ENCODE data around the gene ZNF335.
"Not testable (repeated sequence)": the region's sequence is repeated elsewhere in the genome, so short reads cannot be mapped to it uniquely, and the experiment has no call there.

ZNF335 gene

GRCh38 chr20:45994761-45995493, 22.9 kb upstream of the ZNF335 start:
- TF ChIP-seq CTCF (IDR thresholded peaks at IDR 0.05; ENCODE audit: low read depth, low read length, missing control alignments), result no peak
- DNase-seq (ENCODE audit: low read depth), result no peak
- no peak overlapping the region for H3K4me3 ChIP-seq (ENCODE audit: low read depth, low read length)

- H3K4me3 ChIP-seq (ENCODE audit: low read depth, low read length), result no peak overlapping the region
- no peak for DNase-seq (ENCODE audit: low read depth)
- no peak for TF ChIP-seq CTCF (IDR thresholded peaks at IDR 0.05; ENCODE audit: low read depth, low read length, missing control alignments)
Observed at GRCh38 chr20:45993197-45993951, 21.4 kb upstream of the ZNF335 start.

GRCh38 chr20:45991616-45992015, 19.6 kb upstream of the ZNF335 start:
- no peak for TF ChIP-seq CTCF (IDR thresholded peaks at IDR 0.05; ENCODE audit: low read depth, low read length, missing control alignments)
- no peak for DNase-seq (ENCODE audit: low read depth)
- no peak overlapping the region for H3K4me3 ChIP-seq (ENCODE audit: low read depth, low read length)

- not testable (repeated sequence) for DNase-seq (ENCODE audit: low read depth); H3K4me3 ChIP-seq (ENCODE audit: low read depth, low read length)
Observed at GRCh38 chr20:45988830-45989229, 16.8 kb upstream of the ZNF335 start.

- DNase-seq (ENCODE audit: low read depth), result no peak
- no peak overlapping the region for H3K4me3 ChIP-seq (ENCODE audit: low read depth, low read length)
- peak; percentile 97 for TF ChIP-seq CTCF (IDR thresholded peaks at IDR 0.05; ENCODE audit: low read depth, low read length, missing control alignments)
Observed at GRCh38 chr20:45987108-45987780, 15.2 kb upstream of the ZNF335 start.

GRCh38 chr20:45985573-45985972, 13.6 kb upstream of the ZNF335 start:
- no peak for DNase-seq (ENCODE audit: low read depth)
- no peak for TF ChIP-seq CTCF (IDR thresholded peaks at IDR 0.05; ENCODE audit: low read depth, low read length, missing control alignments)
- H3K4me3 ChIP-seq (ENCODE audit: low read depth, low read length), result no peak overlapping the region

GRCh38 chr20:45983279-45983743, 11.3 kb upstream of the ZNF335 start:
- DNase-seq (ENCODE audit: low read depth), result no peak
- no peak overlapping the region for H3K4me3 ChIP-seq (ENCODE audit: low read depth, low read length)
- TF ChIP-seq CTCF (IDR thresholded peaks at IDR 0.05; ENCODE audit: low read depth, low read length, missing control alignments), result no peak

All from GM12864 (cell line).